H1 (cell line): ENCODE data around the gene LAT. TPM values are rescaled to one million over a fixed set of nuclear protein-coding genes. Genes with fewer than 3 reads are reported as not detected.

Experiments used
- CTCF ChIA-PET: fragments of 300-600 bp; sonication (Branson Sonifier 250); formaldehyde crosslinking; loops from one replicate; lab custom pipeline; 2021; ENCODE audit not compliant: partially characterized antibody; lab: Charles Lee
- POLR2A ChIA-PET: fragments of 300-600 bp; sonication (Branson Sonifier 250); formaldehyde crosslinking; loops from one replicate; lab custom pipeline; 2021; ENCODE audit warnings: inconsistent platforms; ENCODE audit not compliant: partially characterized antibody; lab: Charles Lee
- DNase-seq, 2 experiments: peaks; one replicate each; pipeline versions ENCODE4 v3.0.0 to v3.0.0-alpha.2; 2010 to 2022; ENCODE audit warnings: low spot score in 2 of 2, low read depth in 1 of 2, mixed read lengths in 1 of 2
- FAIRE-seq: peaks from 2 replicates; lab custom pipeline; 2011; peaks lifted over from hg19 to GRCh38; lab: Jason Lieb, UNC
- H2AFZ ChIP-seq: 2 replicates; pipeline ENCODE4 v1.8.1; 2012; ENCODE audit warnings: low read length, inconsistent platforms
- H2AK5ac ChIP-seq: 2 replicates; pipeline ENCODE4 v1.6.1; 2013; ENCODE audit warnings: low read depth, low read length
- H2BK120ac ChIP-seq: replicated peaks from 2 replicates; pipeline ENCODE3; 2013; ENCODE audit warnings: low read depth, low read length, inconsistent platforms
- H2BK12ac ChIP-seq: 2 replicates; pipeline ENCODE4 v1.6.1; 2013; ENCODE audit warnings: low read depth, low read length
- H2BK15ac ChIP-seq: 2 replicates; pipeline ENCODE4 v1.6.1; 2013; ENCODE audit warnings: low read length
- H2BK20ac ChIP-seq: 2 replicates; pipeline ENCODE4 v1.6.1; 2013; ENCODE audit warnings: low read length
- H2BK5ac ChIP-seq: 2 replicates; pipeline ENCODE4 v1.6.1; 2013; ENCODE audit warnings: low read depth, low read length
- H3K14ac ChIP-seq: 2 replicates; pipeline ENCODE4 v1.6.1; 2013; ENCODE audit warnings: inconsistent platforms; ENCODE audit not compliant: insufficient read length
- H3K18ac ChIP-seq: 2 replicates; pipeline ENCODE4 v1.6.1; 2013; ENCODE audit warnings: low read length; ENCODE audit errors: extremely low read depth
- H3K23ac ChIP-seq: 2 replicates; pipeline ENCODE4 v1.6.1; 2013; ENCODE audit warnings: inconsistent platforms; ENCODE audit not compliant: insufficient read length
- H3K23me2 ChIP-seq: 2 replicates; pipeline ENCODE4 v1.6.1; 2013; ENCODE audit warnings: low read depth, low read length
- H3K27ac ChIP-seq: 2 replicates; pipeline ENCODE4 v1.6.1; 2011; ENCODE audit warnings: low read depth, low read length, inconsistent platforms
- H3K27me3 ChIP-seq, 4 experiments: replicated peaks in 1 of 4; 1 replicate in 1 of 4; 2 replicates in 3 of 4; pipeline versions ENCODE4 v1.6.1 to v1.8.1; 2011 to 2013; ENCODE audit warnings: low read length in 3 of 4, mild to moderate bottlenecking in 3 of 4, inconsistent platforms in 2 of 4, mixed read lengths in 2 of 4, moderate library complexity in 1 of 4; ENCODE audit not compliant: control insufficient read depth in 3 of 4, insufficient read depth in 3 of 4; ENCODE audit errors: extremely low read depth in 1 of 4
- H3K36me3 ChIP-seq, 4 experiments: 2 replicates each; pipeline versions ENCODE4 v1.6.1 to v1.8.1; 2011 to 2013; ENCODE audit warnings: mild to moderate bottlenecking in 4 of 4, low read length in 3 of 4, moderate library complexity in 2 of 4, control low read depth in 1 of 4, inconsistent platforms in 1 of 4; ENCODE audit not compliant: insufficient read depth in 4 of 4, control insufficient read depth in 2 of 4
- H3K4ac ChIP-seq: replicated peaks from 2 replicates; pipeline ENCODE3; 2013; ENCODE audit warnings: low read length, low read depth, mixed read lengths, inconsistent platforms; ENCODE audit not compliant: insufficient read length
- H3K4me1 ChIP-seq, 4 experiments: replicated peaks in 1 of 4; 1 replicate in 1 of 4; 2 replicates in 3 of 4; pipeline versions ENCODE4 v1.6.1 to v1.8.1; 2011 to 2013; ENCODE audit warnings: low read length in 3 of 4, inconsistent platforms in 2 of 4, mixed read lengths in 1 of 4; ENCODE audit not compliant: insufficient read depth in 4 of 4, control insufficient read depth in 3 of 4
- H3K4me2 ChIP-seq, 2 experiments: 2 replicates each; pipeline versions ENCODE4 v1.6.1 to v1.8.1; 2011 to 2013; ENCODE audit warnings: low read depth in 2 of 2, low read length in 2 of 2, control low read depth in 1 of 2, inconsistent platforms in 1 of 2, mild to moderate bottlenecking in 1 of 2; ENCODE audit not compliant: insufficient read depth in 1 of 2
- H3K4me3 ChIP-seq, 4 experiments: fragments of 200-600, 300-600 bp in 1 of 4; sonication (generic), shearing (Covaris generic), sonication (Bioruptor Twin) in 1 of 4; 2 replicates each; pipeline versions ENCODE4 v1.5.1 to v1.8.1; 2011 to 2016; ENCODE audit warnings: low read length in 4 of 4, low read depth in 3 of 4, control low read depth in 2 of 4, inconsistent platforms in 2 of 4, mild to moderate bottlenecking in 2 of 4, mixed read lengths in 1 of 4, moderate library complexity in 1 of 4; ENCODE audit not compliant: insufficient read depth in 2 of 4; ENCODE audit errors: extremely low read depth in 1 of 4
- H3K56ac ChIP-seq: replicated peaks from 2 replicates; pipeline ENCODE3; 2013; ENCODE audit warnings: low read depth, mild to moderate bottlenecking, mixed read lengths, low read length, inconsistent platforms; ENCODE audit not compliant: insufficient read length
- H3K79me1 ChIP-seq: 2 replicates; pipeline ENCODE4 v1.6.1; 2013; ENCODE audit warnings: low read depth, low read length, control low read depth
- H3K79me2 ChIP-seq, 2 experiments: 2 replicates each; pipeline versions ENCODE4 v1.6.1 to v1.8.1; 2012 to 2013; ENCODE audit warnings: low read length in 2 of 2, mild to moderate bottlenecking in 2 of 2, inconsistent platforms in 1 of 2; ENCODE audit not compliant: insufficient read depth in 2 of 2, control insufficient read depth in 1 of 2
- H3K9ac ChIP-seq, 4 experiments: replicated peaks in 1 of 4; 1 replicate in 1 of 4; 2 replicates in 3 of 4; pipeline versions ENCODE4 v1.6.1 to v1.8.1; 2011 to 2013; ENCODE audit warnings: low read depth in 3 of 4, low read length in 3 of 4, control low read depth in 2 of 4, mild to moderate bottlenecking in 2 of 4, moderate library complexity in 2 of 4, inconsistent platforms in 1 of 4; ENCODE audit errors: extremely low read depth in 1 of 4
- H3K9me3 ChIP-seq, 2 experiments: 2 replicates each; pipeline versions ENCODE4 v1.6.1 to v1.8.1; 2012 to 2013; ENCODE audit warnings: mild to moderate bottlenecking in 2 of 2, moderate library complexity in 2 of 2, control low read depth in 1 of 2, inconsistent platforms in 1 of 2, low read depth in 1 of 2, low read length in 1 of 2, mixed read lengths in 1 of 2; ENCODE audit not compliant: insufficient read depth in 2 of 2
- H4K20me1 ChIP-seq, 2 experiments: replicated peaks in 1 of 2; 2 replicates each; pipeline versions ENCODE3 to v1.8.1; 2011 to 2013; ENCODE audit warnings: inconsistent platforms in 2 of 2, low read length in 2 of 2, mild to moderate bottlenecking in 1 of 2; ENCODE audit not compliant: insufficient read depth in 2 of 2, control insufficient read depth in 1 of 2
- H4K5ac ChIP-seq: 2 replicates; pipeline ENCODE4 v1.6.1; 2013; ENCODE audit warnings: low read length, low read depth, mixed read lengths, inconsistent platforms; ENCODE audit not compliant: insufficient read length
- H4K8ac ChIP-seq: 2 replicates; pipeline ENCODE4 v1.8.0; 2013; ENCODE audit warnings: mild to moderate bottlenecking, moderate library complexity, low read length, inconsistent platforms; ENCODE audit not compliant: insufficient read depth; ENCODE audit errors: extremely low read depth
- H4K91ac ChIP-seq: replicated peaks from 2 replicates; pipeline ENCODE3; 2013; ENCODE audit warnings: low read length, mixed read lengths, inconsistent platforms; ENCODE audit not compliant: insufficient read length
- ASH2L ChIP-seq: fragments of 200-600, 300-600 bp; sonication (generic); IDR thresholded peaks from one replicate; pipeline ENCODE4 v1.7.1; 2017; ENCODE audit warnings: low read length
- BRCA1 ChIP-seq: IDR thresholded peaks from 2 replicates; pipeline ENCODE4 v1.6.1; 2012; ENCODE audit warnings: low read depth, low read length, improper control_type of control experiment
- CREB1 ChIP-seq: IDR thresholded peaks from 2 replicates; pipeline ENCODE4 v1.6.1; 2012; ENCODE audit warnings: inconsistent platforms
- CTCF ChIP-seq, 3 experiments: IDR thresholded peaks; 1 replicate in 2 of 3; 2 replicates in 1 of 3; pipeline versions ENCODE4 v1.5.1 to v1.6.1; 2011; ENCODE audit warnings: low read length in 3 of 3, mild to moderate bottlenecking in 3 of 3, inconsistent platforms in 2 of 3, low read depth in 1 of 3, moderate library complexity in 1 of 3; ENCODE audit not compliant: insufficient read depth in 1 of 3; ENCODE audit errors: control extremely low read depth in 1 of 3
- EP300 ChIP-seq, 2 experiments: IDR thresholded peaks; 1 replicate in 1 of 2; 2 replicates in 1 of 2; pipeline ENCODE4 v1.6.1; 2011 to 2012; ENCODE audit warnings: low read depth in 2 of 2, low read length in 2 of 2, mild to moderate bottlenecking in 2 of 2, borderline replicate concordance in 1 of 2, inconsistent platforms in 1 of 2, moderate library complexity in 1 of 2
- EZH2 ChIP-seq: fragments of 200-600 bp; sonication (generic); IDR thresholded peaks from 2 replicates; pipeline ENCODE4 v1.7.1; 2012; ENCODE audit warnings: low read depth, mild to moderate bottlenecking, moderate library complexity, low read length, inconsistent platforms; ENCODE audit not compliant: severe bottlenecking
- RBBP5 ChIP-seq: IDR thresholded peaks from 2 replicates; pipeline ENCODE4 v1.7.1; 2012; ENCODE audit warnings: low read depth, mild to moderate bottlenecking, inconsistent platforms, low read length, moderate library complexity, borderline replicate concordance
- TBP ChIP-seq: IDR thresholded peaks from 2 replicates; pipeline ENCODE4 v1.6.1; 2011; ENCODE audit warnings: low read depth, low read length, improper control_type of control experiment
- ZNF274 ChIP-seq: IDR thresholded peaks from 2 replicates; pipeline ENCODE4 v1.7.0; 2012; ENCODE audit warnings: low read length, borderline replicate concordance; ENCODE audit errors: extremely low read depth
- WGBS, 2 experiments: shearing (Covaris generic) in 1 of 2; methylation state at CpG; one replicate each; pipeline versions ENCODE4 v1.1.6 to v1.1.7; 2013 to 2015; ENCODE audit warnings: low lambda C conversion rate in 2 of 2, mixed read lengths in 2 of 2, inconsistent platforms in 1 of 2, low coverage in 1 of 2, missing lambda C conversion rate in 1 of 2; ENCODE audit not compliant: insufficient replicate concordance in 2 of 2, insufficient coverage in 1 of 2, insufficient read length in 1 of 2; ENCODE audit errors: extremely low coverage in 1 of 2, missing lambda C conversion rate in 1 of 2; 5-methylcytosine and 5-hydroxymethylcytosine counted together
- polyA plus RNA-seq, 7 experiments: library from polyadenylated mRNA; depleted of rRNA in 3 of 7; stranded (reverse) in 5 of 7; unstranded in 2 of 7; fragments of >200 nt in 5 of 7; fragments of 200-250 nt in 2 of 7; gene quantifications; 1 replicate in 5 of 7; 2 replicates in 1 of 7; 4 replicates in 1 of 7; pipeline versions ENCODE4 v1.2.1 to v1.2.3, GENCODE V29; 2011 to 2013; ENCODE audit warnings: missing spikeins in 2 of 7, mixed read lengths in 2 of 7
- total RNA-seq: library from RNA; stranded (reverse); fragmentation: NEBNext Ultra II Directional; extraction: Animal tissue kit (Norgen Biotek cat#: 25700); gene quantifications from 2 replicates; pipeline ENCODE4 v1.2.1, GENCODE V29; 2021

The LAT gene
- total and polyA plus RNA-seq, 2 of the 8 experiments (the other 6 are each of a cell fraction or from before 2014, with no cell fraction given) = 2.7 to 3.4 TPM

DNA sequence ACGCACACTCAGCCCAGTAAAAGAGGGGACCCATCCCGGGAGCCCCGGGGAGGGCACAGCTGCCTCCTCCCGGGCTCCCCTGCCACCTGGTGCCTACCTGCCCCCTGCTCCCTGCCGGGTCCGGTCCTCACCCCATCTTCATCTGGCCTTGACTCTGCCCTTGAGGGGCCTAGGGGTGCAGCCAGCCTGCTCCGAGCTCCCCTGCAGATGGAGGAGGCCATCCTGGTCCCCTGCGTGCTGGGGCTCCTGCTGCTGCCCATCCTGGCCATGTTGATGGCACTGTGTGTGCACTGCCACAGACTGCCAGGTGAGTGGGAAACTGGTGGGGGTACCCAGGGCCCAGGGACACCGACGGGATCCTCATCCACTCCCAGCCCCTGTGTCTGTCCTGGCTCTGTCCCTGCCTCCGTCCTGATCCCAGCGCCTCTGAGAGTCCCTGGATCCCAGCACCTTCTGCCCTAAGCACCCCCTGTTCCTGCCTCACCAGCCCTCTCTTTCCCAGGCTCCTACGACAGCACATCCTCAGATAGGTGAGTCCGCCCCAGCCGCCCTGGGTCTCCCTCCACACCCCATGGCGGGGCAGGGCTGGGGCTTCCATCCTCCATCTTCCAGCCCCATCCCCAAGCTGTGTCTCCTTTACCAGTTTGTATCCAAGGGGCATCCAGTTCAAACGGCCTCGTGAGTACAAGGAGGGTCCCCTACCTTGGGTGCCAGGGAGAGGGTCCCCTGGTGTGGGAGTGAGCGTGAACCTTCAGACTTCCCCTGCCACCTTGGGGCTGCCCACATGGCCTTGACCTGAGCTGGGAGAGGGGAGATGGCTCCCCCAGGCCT, 574 bp downstream of the LAT start:
- ChIA-PET POLR2A (interaction anchor here (1.2 to 2.1 kb wide), 3 partner anchors 8 to 11 kb away, joined by 5 to 8 read pairs (median 5); partner anchors contain the start of gene SPNS1), CTCF (interaction anchor here (0.9 to 4.0 kb wide), 3 partner anchors 12 to 117 kb away, joined by 3 to 14 read pairs (median 3); no protein-coding TSS in a partner anchor)
- H3K9ac ChIP-seq = no peak overlapping the region
- no peak overlapping the region for H3K27ac ChIP-seq
- H3K27me3 ChIP-seq = no peaks in the 10 kb centered on the region
- H3K4me1 ChIP-seq = no peaks in the 10 kb centered on the region
- H3K14ac ChIP-seq = no peak overlapping the region
- H4K5ac ChIP-seq = no peak overlapping the region
- H2BK120ac ChIP-seq = no peak overlapping the region
- no peaks in the 10 kb centered on the region for H3K79me1 ChIP-seq
- no peak overlapping the region for H3K23ac ChIP-seq
- no peak overlapping the region for H2BK15ac ChIP-seq
- H3K4ac ChIP-seq = no peak overlapping the region
- no peak overlapping the region for H3K56ac ChIP-seq
- no peak overlapping the region for H2BK5ac ChIP-seq
- H2AFZ ChIP-seq = no peak overlapping the region
- H3K4me2 ChIP-seq = no peak overlapping the region
- H3K36me3 ChIP-seq = peaks cover 0 to 16% (median 4%) of the 10 kb centered on the region in 4 experiments; a peak in 4 of 8 replicates
- no peak overlapping the region; the same call in 1 of the 2 replicates for H4K8ac ChIP-seq
- no peak overlapping the region for H2BK20ac ChIP-seq
- no peak overlapping the region for H2AK5ac ChIP-seq
- H3K23me2 ChIP-seq = no peaks in the 10 kb centered on the region
- peaks cover 0 to under 1% of the 10 kb centered on the region in 2 experiments for H4K20me1 ChIP-seq
- H3K4me3 ChIP-seq = no peak overlapping the region
- 87% methylated on average over 17 of the region's 19 CpGs; no CpG with 5 or more reads in 1 of the 2 experiments for WGBS, 2 experiments
- H3K9me3 ChIP-seq = peaks cover 5 to 7% of the 10 kb centered on the region in 2 experiments; a peak in 2 of 4 replicates
- FAIRE-seq (no peak), DNase-seq (no peak)
- H3K79me2 ChIP-seq = no peaks in the 10 kb centered on the region
- H2BK12ac ChIP-seq = no peak overlapping the region
- H3K18ac ChIP-seq = no peak overlapping the region
- H4K91ac ChIP-seq = no peak overlapping the region
- TF ChIP-seq EZH2 (no peak), BRCA1 (no peak), TBP (no peak), ASH2L (no peak), CREB1 (no peak), EP300 (IDR thresholded peaks at IDR 0.05; ENCODE audit: borderline replicate concordance in 1 of 2, low read depth in 2 of 2, low read length in 2 of 2) (no peak), ZNF274 (no peak), RBBP5 (no peak), CTCF (IDR thresholded peaks at IDR 0.05; ENCODE audit: control extremely low read depth in 1 of 3, insufficient read depth in 1 of 3, low read depth in 1 of 3, low read length in 3 of 3) (no peak)
